GM23248 (cell line): ENCODE results near the gene OMG.

ENCODE experiments used
- EZH2 ChIP-seq: fragments of 200-600 bp; sonication (generic); IDR thresholded peaks from 2 replicates; pipeline ENCODE4 v1.6.1; 2018; ENCODE audit warnings: antibody characterized with exemption, mild to moderate bottlenecking; ENCODE audit not compliant: insufficient read depth, poor library complexity, severe bottlenecking
- EZH2phosphoT487 ChIP-seq: fragments of 200-600 bp; sonication (generic); IDR thresholded peaks from 2 replicates; pipeline ENCODE4 v1.6.1; 2018; ENCODE audit warnings: antibody characterized with exemption, moderate library complexity, mild to moderate bottlenecking, low read depth; ENCODE audit not compliant: insufficient read depth

GRCh38 chr17:31249835-31250141, 47.3 kb downstream of the OMG start:
- TF ChIP-seq EZH2 (no peak), EZH2phosphoT487 (no peak)
